Activated CD4-positive, alpha-beta T cell treated with anti-CD3 and anti-CD28 coated beads, Interleukin-2, amount 10 ng/mL, durations not matched to agents 7 days and 5 days (primary cell): Measurements from ENCODE around the gene OXSR1. TPM values are rescaled to one million over a fixed set of nuclear protein-coding genes. Genes with fewer than 3 reads are reported as not detected.
"Not testable (repeated sequence)": the region's sequence is repeated elsewhere in the genome, so short reads cannot be mapped to it uniquely, and the experiment has no call there.

ENCODE experiments used
- CTCF ChIA-PET: fragments of 350-600 bp; sonication (Branson Sonifier 250); formaldehyde crosslinking; loops from one replicate; lab custom pipeline; 2021; ENCODE audit warnings: antibody characterized with exemption; lab: Charles Lee
- POLR2A ChIA-PET: fragments of 350-600 bp; sonication (Branson Sonifier 250); formaldehyde crosslinking; loops from one replicate; lab custom pipeline; 2021; ENCODE audit warnings: antibody characterized with exemption; lab: Charles Lee
- DNase-seq: peaks from one replicate; pipeline ENCODE4 v3.0.0-alpha.2; 2020
- H3K27ac Mint-ChIP-seq: one replicate; pipeline ENCODE4 v1.8.0; 2021; ENCODE audit warnings: mild to moderate bottlenecking, moderate library complexity, mixed read lengths
- H3K27me3 Mint-ChIP-seq: one replicate; pipeline ENCODE4 v1.8.0; 2021; ENCODE audit warnings: mixed read lengths
- H3K36me3 Mint-ChIP-seq: one replicate; pipeline ENCODE4 v1.8.0; 2021; ENCODE audit warnings: low read depth, mixed read lengths
- H3K4me1 Mint-ChIP-seq: one replicate; pipeline ENCODE4 v1.8.0; 2021; ENCODE audit warnings: mixed read lengths
- H3K4me3 Mint-ChIP-seq: one replicate; pipeline ENCODE4 v1.8.0; 2021; ENCODE audit warnings: mild to moderate bottlenecking, moderate library complexity, mixed read lengths
- H3K9me3 Mint-ChIP-seq: one replicate; pipeline ENCODE4 v1.8.0; 2021; ENCODE audit warnings: mixed read lengths
- total RNA-seq, 2 experiments: library from RNA; stranded (reverse); gene quantifications; one replicate each; pipeline ENCODE4 v1.2.3, GENCODE V29; 2021

Gene OXSR1
- total RNA-seq, 2 experiments from 2014 or later, result 52.4 to 57.3 TPM

GRCh38 chr3:38152609-38153008 is 12.7 kb upstream of the OXSR1 start:
- no peaks in the 10 kb centered on the region for H3K27me3 Mint-ChIP-seq
- CTCF ChIA-PET, result interaction anchor here (0.6 to 4.0 kb wide), 4 partner anchors 11 to 127 kb away, joined by 3 to 23 read pairs (median 4); partner anchors contain the start of gene OXSR1
- peak overlapping the region; percentile 1 for H3K27ac Mint-ChIP-seq
- POLR2A ChIA-PET, result interaction anchor here (0.6 to 1.6 kb wide), 2 partner anchors 12 to 328 kb away, joined by 3 read pairs; partner anchors contain the start of gene OXSR1
- peaks cover 39% of the 10 kb centered on the region for H3K4me1 Mint-ChIP-seq
- peaks cover 4% of the 10 kb centered on the region for H3K36me3 Mint-ChIP-seq
- peak; percentile 4 for DNase-seq
- no peak overlapping the region for H3K4me3 Mint-ChIP-seq
- H3K9me3 Mint-ChIP-seq, result peaks cover 10% of the 10 kb centered on the region

GRCh38 chr3:38153221-38153620 is 12.1 kb upstream of the OXSR1 start:
- ChIA-PET POLR2A (interaction anchor here (1.6 kb wide), 1 partner anchor 12 kb away, joined by 3 read pairs; the partner anchor contains the start of gene OXSR1), CTCF (interaction anchor here (1.0 to 4.0 kb wide), 2 partner anchors 11 kb away, joined by 3 to 23 read pairs; partner anchors contain the start of gene OXSR1)
- H3K27me3 Mint-ChIP-seq, result no peaks in the 10 kb centered on the region
- peak; percentile 3 for DNase-seq
- H3K9me3 Mint-ChIP-seq, result peaks cover 6% of the 10 kb centered on the region
- peaks cover 37% of the 10 kb centered on the region for H3K4me1 Mint-ChIP-seq
- H3K36me3 Mint-ChIP-seq, result peaks cover 4% of the 10 kb centered on the region
- no peak overlapping the region for H3K27ac Mint-ChIP-seq
- no peak overlapping the region for H3K4me3 Mint-ChIP-seq

GRCh38 chr3:38154033-38154494 is 11.3 kb upstream of the OXSR1 start:
- Mint-ChIP-seq H3K4me1 (peaks cover 37% of the 10 kb centered on the region), H3K9me3 (peaks cover 6% of the 10 kb centered on the region), H3K27me3 (no peaks in the 10 kb centered on the region), H3K4me3 (no peak overlapping the region), H3K27ac (no peak overlapping the region), H3K36me3 (peaks cover 4% of the 10 kb centered on the region)
- POLR2A ChIA-PET, result interaction anchor here (1.6 kb wide), 1 partner anchor 11 kb away, joined by 3 read pairs; the partner anchor contains the start of gene OXSR1
- no peak for DNase-seq
- CTCF ChIA-PET, result interaction anchor here (1.0 to 4.0 kb wide), 3 partner anchors 9 to 12 kb away, joined by 3 to 23 read pairs (median 4); partner anchors contain the start of gene OXSR1

- Mint-ChIP-seq H3K4me1 (peaks cover 32% of the 10 kb centered on the region), H3K4me3 (no peak overlapping the region), H3K9me3 (peaks cover 6% of the 10 kb centered on the region), H3K27ac (no peak overlapping the region), H3K36me3 (peaks cover 4% of the 10 kb centered on the region), H3K27me3 (no peaks in the 10 kb centered on the region)
- DNase-seq, result peak; percentile 1
- CTCF ChIA-PET, result interaction anchor here (1.4 kb wide), 1 partner anchor 8 kb away, joined by 4 read pairs; no protein-coding TSS in a partner anchor
- POLR2A ChIA-PET, result no interaction called here
Observed at GRCh38 chr3:38154625-38155255, 10.6 kb upstream of the OXSR1 start.

- no peaks in the 10 kb centered on the region for H3K27me3 Mint-ChIP-seq
- peaks cover 28% of the 10 kb centered on the region for H3K4me1 Mint-ChIP-seq
- no peak overlapping the region for H3K4me3 Mint-ChIP-seq
- peaks cover 6% of the 10 kb centered on the region for H3K9me3 Mint-ChIP-seq
- no peak for DNase-seq
- no peak overlapping the region for H3K27ac Mint-ChIP-seq
- POLR2A ChIA-PET, result no interaction called here
- H3K36me3 Mint-ChIP-seq, result peaks cover 4% of the 10 kb centered on the region
- CTCF ChIA-PET, result no interaction called here
Observed at GRCh38 chr3:38155825-38156224, 9.5 kb upstream of the OXSR1 start.

- CTCF ChIA-PET, result interaction anchor here (1.1 to 1.9 kb wide), 3 partner anchors 14 to 18 kb away, joined by 3 to 4 read pairs (median 3); partner anchors contain the start of gene MYD88
- Mint-ChIP-seq H3K27me3 (no peaks in the 10 kb centered on the region), H3K36me3 (no peaks in the 10 kb centered on the region), H3K9me3 (no peaks in the 10 kb centered on the region), H3K4me1 (peaks cover 16% of the 10 kb centered on the region), H3K27ac (no peak overlapping the region), H3K4me3 (no peak overlapping the region)
- POLR2A ChIA-PET, result no interaction called here
- DNase-seq, result no peak
Observed at GRCh38 chr3:38157117-38157516, 8.2 kb upstream of the OXSR1 start.

- Mint-ChIP-seq H3K4me1 (peaks cover 13% of the 10 kb centered on the region), H3K4me3 (no peak overlapping the region), H3K36me3 (no peaks in the 10 kb centered on the region), H3K9me3 (no peaks in the 10 kb centered on the region), H3K27ac (no peak overlapping the region), H3K27me3 (no peaks in the 10 kb centered on the region)
- POLR2A ChIA-PET, result no interaction called here
- CTCF ChIA-PET, result interaction anchor here (1.1 to 1.9 kb wide), 3 partner anchors 14 to 19 kb away, joined by 3 to 4 read pairs (median 3); partner anchors contain the start of gene MYD88
- no peak for DNase-seq
Observed at GRCh38 chr3:38157595-38157994, 7.7 kb upstream of the OXSR1 start.

GRCh38 chr3:38158472-38158871 is 6.9 kb upstream of the OXSR1 start:
- H3K4me1 Mint-ChIP-seq, result peaks cover 14% of the 10 kb centered on the region
- no peak for DNase-seq
- no peaks in the 10 kb centered on the region for H3K36me3 Mint-ChIP-seq
- H3K9me3 Mint-ChIP-seq, result no peaks in the 10 kb centered on the region
- ChIA-PET POLR2A (no interaction called here), CTCF (interaction anchor here (1.1 to 1.9 kb wide), 5 partner anchors 16 to 188 kb away, joined by 3 to 4 read pairs (median 3); partner anchors contain the start of genes MYD88 and XYLB)
- H3K4me3 Mint-ChIP-seq, result no peak overlapping the region
- H3K27me3 Mint-ChIP-seq, result no peaks in the 10 kb centered on the region
- no peak overlapping the region for H3K27ac Mint-ChIP-seq

GRCh38 chr3:38160704-38161103 is 4.6 kb upstream of the OXSR1 start:
- CTCF ChIA-PET, result not testable (repeated sequence)

GRCh38 chr3:38163117-38163840 is 2.1 kb upstream of the OXSR1 start:
- CTCF ChIA-PET, result interaction anchor here (0.6 to 3.1 kb wide), 10 partner anchors 9 to 183 kb away, joined by 3 to 23 read pairs (median 5); partner anchors contain the start of genes ACAA1 and XYLB
- POLR2A ChIA-PET, result no interaction called here

More at GRCh38 chr3:38160704-38161103, 4.6 kb upstream of the OXSR1 start:
- POLR2A ChIA-PET, H3K4me3 Mint-ChIP-seq, DNase-seq, H3K36me3 Mint-ChIP-seq, H3K27me3 Mint-ChIP-seq, H3K9me3 Mint-ChIP-seq, H3K27ac Mint-ChIP-seq: not testable (repeated sequence)
- peaks cover 21% of the 10 kb centered on the region for H3K4me1 Mint-ChIP-seq

GRCh38 chr3:38163841-38164642 is 1.3 kb upstream of the OXSR1 start:
- peaks cover 47% of the 10 kb centered on the region for H3K4me1 Mint-ChIP-seq
- peak overlapping the region; percentile 100 for H3K27ac Mint-ChIP-seq
- ChIA-PET POLR2A (interaction anchor here (0.8 to 2.4 kb wide), 4 partner anchors 15 to 470 kb away, joined by 3 to 17 read pairs (median 4); partner anchors contain the start of genes ACAA1 and MYD88), CTCF (interaction anchor here (0.9 to 3.1 kb wide), 14 partner anchors 9 to 183 kb away, joined by 3 to 23 read pairs (median 4); partner anchors contain the start of genes ACAA1 and XYLB)
- no peaks in the 10 kb centered on the region for H3K9me3 Mint-ChIP-seq
- peaks cover 22% of the 10 kb centered on the region for H3K36me3 Mint-ChIP-seq
- no peaks in the 10 kb centered on the region for H3K27me3 Mint-ChIP-seq
- H3K4me3 Mint-ChIP-seq, result peak overlapping the region; percentile 95
- DNase-seq, result no peak

More at GRCh38 chr3:38163117-38163840, 2.1 kb upstream of the OXSR1 start:
- DNase-seq, result peak; percentile 43
- no peaks in the 10 kb centered on the region for H3K9me3 Mint-ChIP-seq
- H3K4me1 Mint-ChIP-seq, result peaks cover 41% of the 10 kb centered on the region
- peak overlapping the region; percentile 95 for H3K4me3 Mint-ChIP-seq
- no peaks in the 10 kb centered on the region for H3K27me3 Mint-ChIP-seq
- peaks cover 16% of the 10 kb centered on the region for H3K36me3 Mint-ChIP-seq
- peak overlapping the region; percentile 100 for H3K27ac Mint-ChIP-seq
